ENCODE results near the gene ADARB2.
"Not testable (repeated sequence)": the region's sequence is repeated elsewhere in the genome, so short reads cannot be mapped to it uniquely, and the experiment has no call there.

The ADARB2 gene

DNA sequence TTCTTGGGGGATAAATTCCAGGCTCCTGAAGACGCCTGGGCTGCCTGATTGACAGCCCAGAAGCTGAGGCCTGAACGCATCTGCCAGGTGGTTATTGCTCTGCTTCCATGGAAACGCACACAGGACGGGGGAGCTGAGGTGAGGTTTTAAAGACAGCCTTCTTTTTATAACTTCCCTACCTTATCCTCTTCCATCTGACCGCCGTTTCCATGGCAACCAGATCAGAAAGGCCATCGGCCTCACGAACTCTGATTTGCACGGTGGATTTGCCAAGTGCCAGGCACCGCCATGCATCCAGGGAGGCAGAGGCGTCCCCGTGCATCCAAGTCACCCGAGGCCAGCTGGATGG is 260.9 kb downstream of the ADARB2 start:
- no peak for DNase-seq

DNA sequence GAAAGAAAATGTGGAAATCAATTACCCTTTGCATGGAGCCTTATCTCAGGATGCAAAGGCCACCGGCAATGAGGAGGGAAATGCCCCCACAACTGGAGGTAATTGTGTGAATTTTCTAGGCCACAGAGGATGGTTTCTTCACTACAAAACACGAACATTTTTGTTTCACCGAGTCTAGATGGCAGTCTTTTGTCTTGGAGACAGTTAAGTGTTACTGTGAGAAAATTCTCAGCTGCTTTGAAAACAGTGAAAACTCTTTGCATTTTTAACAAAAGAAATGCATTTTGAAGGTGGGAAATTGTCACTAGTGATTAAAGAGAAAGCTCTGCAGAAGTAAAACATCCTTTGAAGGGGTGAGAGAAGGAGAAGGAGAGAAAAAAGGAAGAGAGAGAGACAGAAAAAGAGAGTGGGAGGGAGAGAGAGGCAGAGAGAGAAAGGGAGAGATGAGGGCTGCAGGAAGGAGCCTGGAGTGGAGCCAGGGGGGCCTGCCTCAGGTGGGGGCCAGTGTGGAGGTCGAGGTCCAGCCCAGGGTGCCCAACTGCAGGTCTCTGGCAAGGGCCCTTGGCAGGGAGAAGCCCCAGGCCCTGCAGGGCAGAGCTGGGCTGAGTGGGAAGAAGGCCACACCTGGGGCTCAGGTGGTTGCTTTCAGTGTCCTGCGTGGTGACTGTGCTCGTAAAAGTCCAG is 261.4 kb downstream of the ADARB2 start:
- DNase-seq: no peak

DNA sequence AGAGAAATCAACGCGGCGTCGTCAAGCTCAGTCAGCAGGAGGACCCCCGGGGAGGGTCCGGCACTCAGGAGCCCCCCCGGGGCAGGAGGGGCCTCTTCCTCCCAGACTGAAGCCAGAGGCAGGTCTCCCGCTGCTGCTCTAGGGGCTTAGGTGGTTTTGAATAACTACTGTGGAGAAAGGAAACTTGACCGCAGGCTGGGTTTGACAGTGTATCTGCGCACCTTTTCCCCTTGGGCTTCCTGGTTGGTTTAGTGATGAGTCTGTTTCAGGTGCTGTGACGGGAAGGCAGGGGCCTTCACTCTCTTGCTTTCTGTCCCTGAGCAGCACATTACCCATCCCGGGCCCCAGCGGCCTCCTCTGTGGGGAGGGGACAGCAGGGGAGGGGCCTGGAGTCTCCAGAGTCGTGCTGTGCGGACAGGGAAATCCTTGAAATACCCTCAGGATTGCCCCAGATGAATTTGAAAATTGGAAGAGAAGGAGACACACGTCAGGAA is 262.2 kb downstream of the ADARB2 start:
- DNase-seq: no peak

DNA sequence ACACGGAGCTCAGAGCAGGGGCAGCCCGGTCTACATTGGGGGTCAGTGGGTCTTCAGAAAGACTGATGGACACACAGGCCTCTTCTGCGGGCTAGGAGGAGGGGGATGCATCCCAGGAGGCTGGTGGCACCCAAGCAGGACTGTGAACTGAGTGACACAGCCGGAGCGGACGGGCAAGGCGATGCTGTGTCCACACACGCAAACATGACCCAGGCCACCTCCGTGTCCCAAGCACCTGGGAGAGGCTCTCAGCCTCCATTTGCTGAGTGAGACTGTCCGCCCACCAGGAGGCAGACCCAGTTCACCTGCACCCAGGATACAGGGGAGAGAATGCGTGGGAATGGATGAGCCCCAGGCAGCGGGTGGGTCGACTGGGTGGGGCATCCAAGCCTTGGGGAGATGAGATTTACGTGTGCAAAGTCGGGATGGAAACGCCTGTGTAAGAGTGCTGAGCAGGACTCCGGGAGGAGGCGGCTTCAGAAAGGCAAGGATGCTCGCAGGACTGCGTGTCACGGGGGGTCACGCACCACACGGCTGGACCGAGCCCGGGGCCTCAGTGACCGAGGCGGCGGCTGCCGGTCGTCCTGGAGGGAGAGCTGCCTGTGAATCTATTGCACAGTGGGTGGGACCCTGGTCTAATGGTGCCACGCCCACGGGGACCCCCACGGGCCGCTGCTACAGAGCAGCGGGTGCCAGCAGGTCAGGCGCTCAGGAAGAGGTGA is 262.8 kb downstream of the ADARB2 start:
- no peak for DNase-seq

DNA sequence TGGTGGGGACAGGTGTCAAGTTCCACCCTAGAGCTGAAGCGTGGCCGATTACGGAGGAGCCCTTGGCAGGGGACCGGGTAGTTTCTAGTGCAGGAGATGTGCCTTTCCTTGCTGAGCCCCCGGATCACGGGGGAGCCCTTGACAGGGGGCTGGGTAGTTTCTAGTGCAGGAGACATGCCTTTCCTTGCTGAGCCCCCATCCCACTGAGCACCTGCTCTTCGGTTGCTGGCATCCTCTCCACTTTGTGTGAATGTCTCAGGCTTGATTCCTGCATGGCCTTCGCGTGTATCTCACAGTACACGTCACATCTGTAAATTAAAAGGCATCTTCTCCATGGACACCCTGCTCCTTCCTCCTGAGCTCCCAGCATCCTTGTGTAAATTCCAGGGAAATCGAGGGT is 263.5 kb downstream of the ADARB2 start:
- no peak for DNase-seq

DNA sequence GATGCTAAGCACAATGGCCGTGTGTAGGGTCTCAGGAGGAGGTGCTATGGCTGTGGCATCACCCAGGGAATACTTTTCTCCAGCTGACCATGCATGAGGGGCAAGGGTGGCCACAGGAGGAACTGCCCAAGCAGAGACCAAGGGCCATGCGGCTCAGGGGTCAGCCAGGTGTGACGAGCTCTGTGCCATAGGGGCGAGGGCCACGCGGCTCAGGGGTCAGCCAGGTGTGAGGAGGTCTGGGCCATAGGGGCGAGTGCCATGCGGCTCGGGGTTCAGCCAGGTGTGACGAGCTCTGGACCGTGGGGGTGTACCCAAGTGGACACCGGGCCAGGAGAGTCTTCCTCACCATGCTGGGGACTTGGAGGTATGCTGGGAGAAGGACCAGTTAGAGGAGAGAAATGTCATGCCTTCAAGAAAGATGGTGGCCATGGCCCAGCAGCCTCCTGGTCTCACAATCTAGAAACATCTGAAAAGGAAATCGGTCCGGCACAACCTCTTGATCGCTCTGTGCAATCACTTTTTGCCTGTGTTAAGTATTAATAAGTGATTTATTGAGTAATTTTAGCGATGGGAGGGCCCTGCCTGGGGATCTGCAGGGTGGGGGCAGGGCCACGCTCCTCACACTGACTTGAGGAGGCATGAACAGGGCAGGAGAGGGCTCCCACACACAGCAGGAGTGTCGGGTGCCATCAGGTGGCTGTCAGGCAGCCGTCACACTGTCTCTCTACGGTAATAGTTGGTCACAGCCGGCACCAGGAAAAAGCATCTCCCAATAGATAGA is 265.0 kb downstream of the ADARB2 start:
- DNase-seq: no peak

DNA sequence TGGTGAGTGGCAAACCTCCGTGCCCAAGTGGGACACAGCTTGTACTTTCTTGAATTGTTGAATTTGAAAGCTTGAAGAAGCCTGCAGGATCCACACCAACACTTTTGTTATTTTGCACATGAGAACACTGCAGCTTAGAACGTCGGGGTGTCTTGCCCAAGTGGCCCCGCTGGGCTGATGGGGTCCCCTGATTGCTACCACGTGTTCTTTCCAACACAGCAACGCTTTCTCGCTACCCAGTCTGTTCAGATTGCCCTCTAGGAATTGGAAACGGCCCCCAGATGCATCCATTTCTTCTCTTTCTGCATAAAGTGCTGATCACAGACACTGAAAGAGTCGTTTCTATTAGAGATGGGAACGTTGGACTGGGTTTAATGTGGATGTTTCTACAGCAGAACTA is 268.5 kb downstream of the ADARB2 start:
- no peak for DNase-seq

DNA sequence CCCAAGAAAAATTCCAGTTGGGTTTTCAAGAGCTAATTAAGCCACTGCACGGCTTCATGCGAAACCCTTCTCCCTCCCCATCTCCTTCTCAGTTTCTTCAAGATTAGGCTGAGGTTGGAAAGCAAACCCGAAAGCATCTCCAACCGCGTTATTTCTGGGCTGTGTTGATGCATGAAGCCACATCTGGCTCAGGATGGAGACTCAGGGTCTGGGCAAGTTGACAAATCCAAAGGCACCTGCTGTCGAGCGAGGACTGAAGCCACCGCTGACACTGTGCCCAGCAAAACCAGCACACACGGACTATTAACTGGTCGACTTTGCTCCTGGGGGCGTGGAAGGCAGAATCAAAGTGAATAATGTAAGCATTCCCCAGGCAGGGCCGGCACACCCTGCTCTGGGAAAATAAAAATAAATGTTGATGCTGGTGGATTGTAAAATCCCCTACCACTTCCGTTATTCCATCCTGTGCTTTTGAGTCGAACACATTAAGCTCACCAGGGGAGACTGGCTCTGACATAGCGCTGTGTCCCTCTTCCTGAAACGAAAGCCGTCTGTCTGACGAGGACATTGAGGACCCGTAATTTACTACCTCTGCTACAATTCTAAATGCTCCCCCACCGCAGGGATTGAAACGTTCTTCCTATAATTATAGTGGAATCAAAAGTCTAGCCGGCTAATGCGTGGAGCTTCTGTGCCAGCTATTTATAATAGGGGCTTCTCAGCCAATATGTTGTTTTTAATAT is 269.8 kb downstream of the ADARB2 start:
- DNase-seq: no peak

DNA sequence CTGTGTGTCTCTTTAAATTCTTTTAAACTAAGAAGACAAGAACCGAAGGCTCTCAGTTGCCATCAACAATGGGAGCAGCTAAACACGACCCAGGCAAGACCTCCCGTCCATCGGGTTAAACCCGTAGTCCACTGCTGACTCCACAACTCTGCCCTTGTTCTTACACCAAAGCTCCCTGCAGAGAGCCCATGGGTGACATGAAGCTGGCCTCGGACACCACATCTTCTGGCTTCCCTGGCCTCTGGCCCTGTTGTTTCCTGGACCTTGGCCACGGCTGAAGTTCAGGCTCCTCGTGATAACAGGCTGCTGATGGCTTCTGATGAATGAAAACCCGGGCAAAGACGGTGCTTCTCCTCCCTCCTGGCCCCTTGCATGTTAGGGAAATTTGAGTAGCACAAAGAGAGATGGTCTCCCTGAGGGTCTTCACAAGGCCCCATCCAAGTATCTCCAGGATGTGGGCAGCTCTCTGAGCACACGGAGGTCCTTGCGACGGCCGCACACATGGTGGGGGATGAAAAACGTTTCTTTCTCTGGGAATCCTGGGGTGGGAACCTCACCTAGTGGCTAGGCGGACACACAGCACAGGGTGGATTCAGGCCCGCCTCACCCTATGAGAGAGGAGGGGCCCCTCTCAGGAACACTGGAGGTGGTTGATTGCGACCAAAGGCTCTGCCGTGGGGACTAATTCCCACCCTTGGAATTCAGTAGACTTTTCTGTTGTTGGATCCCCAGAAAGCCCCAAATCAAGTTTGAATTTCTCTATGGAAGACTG is 271.1 kb downstream of the ADARB2 start:
- no peak for DNase-seq

DNA sequence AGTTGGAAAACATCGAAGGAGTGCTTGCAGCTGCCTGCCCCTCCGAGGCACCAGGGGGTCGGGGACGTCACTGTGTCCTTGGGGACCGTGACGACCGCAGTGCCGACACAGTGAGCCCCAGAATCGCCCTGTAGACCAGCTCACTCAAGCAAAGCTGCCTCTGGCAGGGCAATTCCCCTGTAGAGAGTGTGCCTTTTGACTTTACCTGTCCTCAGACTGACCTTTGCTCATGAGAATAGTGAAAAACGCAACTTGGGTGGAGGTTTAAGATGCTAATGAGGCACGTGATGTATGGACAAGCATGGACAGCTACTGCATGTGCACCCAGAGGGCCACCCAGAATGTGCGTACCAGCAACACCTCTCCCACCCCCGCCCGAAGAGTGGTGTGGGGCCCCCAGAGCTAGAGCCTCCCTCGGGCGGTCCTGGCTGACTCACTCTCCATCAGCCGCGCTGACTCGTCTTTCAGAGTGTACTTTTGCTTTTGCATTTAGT is 271.9 kb downstream of the ADARB2 start:
- no peak for DNase-seq

DNA sequence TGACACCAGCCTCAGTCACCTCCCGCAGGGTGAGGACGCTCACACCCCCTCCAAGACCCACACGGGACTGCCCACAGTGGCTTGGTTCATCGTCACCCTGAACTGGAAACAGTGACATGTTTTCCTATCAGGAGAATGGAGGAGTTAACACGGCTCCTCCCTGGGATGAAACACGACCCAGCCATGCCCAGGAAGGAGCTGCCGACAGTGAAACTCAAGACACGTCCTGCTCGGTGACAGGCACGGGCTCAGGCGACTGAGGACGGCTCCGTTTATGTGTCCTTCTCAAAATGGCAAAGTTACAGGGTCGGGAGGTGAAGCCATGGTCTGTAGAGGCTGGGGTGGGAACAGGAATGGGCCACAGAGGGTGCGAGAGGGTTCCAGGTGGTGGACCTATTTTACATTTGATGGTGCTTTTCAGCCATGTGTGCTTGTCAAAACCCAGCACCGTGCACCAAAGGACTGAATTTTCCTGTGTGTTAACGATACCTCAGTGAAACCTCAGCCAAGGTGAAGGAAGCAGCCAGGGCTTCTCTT is 272.4 kb downstream of the ADARB2 start:
- no peak for DNase-seq

DNA sequence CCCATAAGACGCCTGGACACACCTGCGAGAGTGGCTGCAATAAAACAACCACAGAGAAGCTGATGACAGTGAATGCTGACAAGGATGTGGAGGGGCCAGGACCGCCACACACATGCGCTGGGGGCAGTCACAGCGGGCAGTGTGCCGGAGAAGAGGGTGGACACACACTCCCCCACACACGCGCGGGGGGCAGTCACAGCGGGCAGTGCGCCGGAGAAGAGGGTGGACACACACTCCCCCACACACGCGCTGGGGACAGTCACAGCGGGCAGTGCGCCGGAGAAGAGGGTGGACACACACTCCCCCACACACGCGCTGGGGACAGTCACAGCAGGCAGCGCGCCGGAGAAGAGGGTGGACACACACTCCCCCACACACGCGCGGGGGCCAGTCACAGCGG is 273.4 kb downstream of the ADARB2 start:
- not testable (repeated sequence) for DNase-seq

DNA sequence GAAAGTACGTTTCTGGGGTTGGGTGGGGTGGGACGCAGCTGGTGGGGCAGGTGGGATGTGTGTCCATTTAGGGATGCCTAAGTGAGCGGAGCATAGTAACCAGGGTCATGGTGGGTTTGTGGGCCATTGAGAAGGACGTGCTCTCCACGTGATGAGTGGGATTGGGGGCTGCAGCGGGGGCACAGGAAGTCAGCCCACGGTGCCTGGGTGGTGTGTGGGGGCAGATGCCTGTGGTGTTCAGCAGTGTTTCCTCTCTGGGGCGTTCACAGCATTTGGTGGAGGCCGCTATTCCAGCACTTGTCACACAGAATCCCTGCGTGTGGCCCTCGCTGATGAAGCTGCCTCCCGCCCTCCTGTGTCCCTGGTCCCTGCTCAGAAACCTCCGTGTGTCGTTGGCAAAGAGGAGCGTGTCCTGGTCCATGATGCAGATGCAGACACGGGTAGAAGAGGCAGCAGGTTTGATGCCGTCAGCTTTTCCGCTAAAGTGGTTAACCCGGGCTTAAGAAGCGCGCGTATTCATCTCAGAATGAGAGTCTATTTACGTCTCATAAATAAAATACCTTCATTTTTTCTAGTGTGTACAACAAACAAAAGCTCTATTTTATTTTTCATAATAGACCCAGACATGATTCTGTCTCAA is 274.2 kb downstream of the ADARB2 start:
- no peak for DNase-seq

DNA sequence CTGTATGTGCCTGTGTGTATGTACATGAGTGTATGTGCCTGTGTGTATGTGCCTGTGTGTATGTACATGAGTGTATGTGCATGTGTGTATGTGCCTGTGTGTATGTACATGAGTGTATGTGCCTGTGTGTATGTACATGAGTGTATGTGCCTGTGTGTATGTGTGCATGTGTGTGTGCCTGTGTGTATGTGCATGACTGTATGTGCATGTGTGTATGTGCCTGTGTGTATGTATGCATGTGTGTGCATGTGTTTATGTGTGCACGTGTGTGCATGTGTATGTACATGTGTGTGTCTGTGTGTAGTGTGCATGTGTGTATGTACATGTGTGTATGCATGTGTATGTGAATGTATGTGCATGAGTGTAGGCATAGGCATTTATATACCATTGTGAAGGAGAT is 274.8 kb downstream of the ADARB2 start:
- no peak for DNase-seq

DNA sequence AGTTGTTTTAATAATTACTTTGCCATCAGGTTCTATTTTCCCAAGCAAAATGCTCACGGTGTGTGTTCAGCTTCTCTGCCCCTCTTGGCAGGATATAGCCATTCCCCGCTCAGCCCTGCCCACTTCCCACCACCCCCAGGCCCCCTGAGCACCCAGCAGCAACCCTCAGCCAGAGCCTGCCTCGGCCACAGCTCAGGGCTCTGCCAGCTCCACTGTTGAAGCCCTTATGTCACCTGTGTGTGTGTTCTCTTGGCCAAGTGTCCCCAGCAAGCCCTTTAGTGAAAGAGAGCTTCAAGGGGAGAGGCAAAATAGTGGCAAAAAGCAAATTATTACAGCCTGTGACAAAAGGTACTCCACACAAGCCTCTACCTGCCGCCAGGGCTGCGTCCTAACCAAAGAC is 275.3 kb downstream of the ADARB2 start:
- DNase-seq: no peak

DNA sequence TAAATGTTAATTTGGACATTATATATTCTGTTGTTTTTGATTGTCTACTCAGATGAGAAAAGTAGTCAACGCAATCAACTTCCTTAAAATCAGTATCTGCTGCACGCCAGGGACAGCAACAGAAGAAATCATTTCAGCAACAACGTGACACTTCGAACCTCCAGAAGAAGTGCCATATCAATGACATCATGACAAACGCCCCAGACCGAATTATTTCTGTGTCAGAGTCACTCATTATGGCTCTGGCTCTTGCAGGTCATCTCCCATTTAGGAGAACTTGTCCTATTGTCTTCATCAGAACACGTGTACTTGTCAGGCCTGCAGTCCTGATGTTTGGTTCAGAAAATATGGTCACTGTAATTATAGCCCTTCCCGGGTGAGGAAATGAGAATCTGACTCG is 276.3 kb downstream of the ADARB2 start:
- no peak for DNase-seq

DNA sequence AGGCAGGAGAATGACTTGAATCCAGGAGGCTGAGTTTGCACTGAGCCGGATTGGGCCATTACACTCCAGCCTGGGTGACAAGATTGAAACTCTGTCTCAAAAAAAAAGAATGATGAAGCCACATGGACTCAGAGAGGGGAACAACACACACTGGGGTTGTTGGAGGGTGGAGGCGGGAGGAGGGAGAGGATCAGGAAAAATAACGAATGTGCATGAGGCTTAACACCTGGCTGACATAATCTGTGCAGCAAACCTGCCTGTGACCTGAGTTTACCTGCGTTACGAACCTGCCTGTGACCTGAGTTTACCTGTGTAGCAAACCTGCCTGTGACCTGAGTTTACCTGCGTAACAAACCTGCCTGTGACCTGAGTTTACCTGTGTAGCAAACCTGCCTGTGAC is 277.7 kb downstream of the ADARB2 start:
- DNase-seq: not testable (repeated sequence)

DNA sequence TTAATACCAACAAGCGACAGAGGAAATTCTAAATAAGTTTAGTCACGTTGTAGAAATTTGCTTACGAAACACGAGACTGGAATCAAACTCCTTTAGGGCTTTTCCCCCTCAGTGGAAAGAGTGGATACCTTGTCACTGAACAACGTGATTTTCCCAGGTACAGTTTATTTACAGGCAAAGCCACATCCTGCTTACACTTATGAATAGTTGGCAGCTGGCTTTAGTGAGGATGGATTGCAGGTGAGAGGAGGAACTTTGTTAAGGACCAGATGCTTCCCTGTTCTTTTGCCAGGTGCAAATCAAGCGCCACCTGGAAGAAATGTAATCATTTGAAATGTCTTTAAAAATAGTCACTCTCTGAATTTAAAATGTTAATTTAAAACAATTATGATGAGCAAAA is 282.4 kb downstream of the ADARB2 start:
- DNase-seq: no peak

DNA sequence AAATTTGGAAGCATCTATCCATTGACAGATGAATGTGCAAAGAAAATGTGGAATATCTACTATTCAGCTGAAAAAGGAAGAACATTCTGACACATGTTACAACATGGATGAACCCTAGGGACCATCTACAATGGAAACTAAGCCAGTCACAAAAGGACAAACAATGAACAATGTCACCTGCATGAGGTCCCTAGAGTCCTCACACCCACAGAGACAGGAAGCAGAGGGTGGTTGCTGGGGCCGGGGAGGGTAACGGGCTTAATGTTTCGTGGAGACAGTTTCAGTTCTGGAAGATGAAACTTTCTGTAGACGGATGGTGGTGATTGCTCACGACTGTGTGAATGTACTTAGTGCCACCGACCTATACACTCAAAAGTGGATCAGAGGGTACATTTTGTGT is 282.9 kb downstream of the ADARB2 start:
- no peak for DNase-seq

DNA sequence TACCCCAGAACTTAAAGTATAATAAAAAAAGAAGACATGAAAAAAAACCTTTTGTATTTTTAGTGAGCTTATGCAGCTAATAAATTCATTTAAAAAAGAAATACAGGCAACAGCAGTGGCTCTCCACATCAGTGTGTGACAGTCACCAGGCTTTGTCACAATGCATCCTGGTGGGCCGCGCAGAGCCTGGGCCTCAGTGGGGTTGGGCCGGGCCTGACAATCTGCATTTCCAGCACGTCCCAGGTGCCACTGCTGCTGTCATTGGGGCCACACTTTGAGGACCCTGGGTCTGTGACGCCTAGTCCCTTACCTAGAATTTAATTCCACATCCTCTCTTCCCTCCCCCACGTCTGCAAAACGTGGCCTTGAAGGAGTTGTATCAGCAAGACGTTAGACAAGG is 284.5 kb downstream of the ADARB2 start:
- no peak for DNase-seq

DNA sequence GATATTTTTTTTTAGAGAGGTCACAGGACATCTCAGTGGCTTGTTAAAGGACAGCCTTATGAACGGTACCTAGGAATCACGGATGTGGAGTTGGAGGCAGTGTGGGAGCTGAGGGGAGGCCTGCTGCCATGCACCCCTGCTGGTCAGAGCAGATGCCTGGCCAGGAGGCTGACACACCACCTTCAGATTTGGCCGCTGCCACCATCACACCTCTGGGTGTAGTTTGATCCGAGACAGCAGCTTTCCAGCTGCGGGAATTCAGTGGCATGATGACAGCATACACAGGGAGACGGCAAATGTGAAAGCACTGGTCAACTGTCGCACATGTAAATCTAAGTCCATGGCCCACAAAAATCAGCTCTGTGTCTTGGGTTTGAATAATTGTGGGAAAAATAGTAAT is 285.4 kb downstream of the ADARB2 start:
- DNase-seq: no peak

Measured in activated CD4-positive, CD25-positive, alpha-beta regulatory T cell treated with anti-CD3 and anti-CD28 coated beads, Interleukin-2, amount 50 U/mL, for 72 hours (primary cell).